ENCODE results near the gene LRRC56. TPM values are rescaled to one million over a fixed set of nuclear protein-coding genes. Genes with fewer than 3 reads are reported as not detected.

Gene LRRC56
- total and polyA plus RNA-seq, 4 donors = 0.08 to 0.46 (median 0.20) TPM

- TF ChIP-seq RXRA (IDR thresholded peaks at IDR 0.05) (no peak), TAF1 (conservative IDR thresholded peaks at IDR 0.05) (no peak), GABPA (IDR thresholded peaks at IDR 0.05 in 1 of 2, conservative IDR thresholded peaks at IDR 0.05 in 1 of 2) (no peak), CTCF (IDR thresholded peaks at IDR 0.05; ENCODE audit: low read depth, low read length, missing input control) (no peak), HNF4A (conservative IDR thresholded peaks at IDR 0.05) (no peak)
Observed at GRCh38 chr11:538431-539051, 1.2 kb downstream of the LRRC56 start (continued).

GRCh38 chr11:539971-540481 lies 2.7 kb downstream of the LRRC56 start:
- H3K4me3 ChIP-seq (ENCODE audit: low read depth in 1 of 3, low read length in 3 of 3) = no peak overlapping the region
- no peaks in the 10 kb centered on the region for H3K9me3 ChIP-seq (ENCODE audit: control insufficient read depth in 4 of 4, low read length in 3 of 4)
- peaks cover 6 to 22% (median 16%) of the 10 kb centered on the region in 4 donors for H3K4me1 ChIP-seq (ENCODE audit: control insufficient read depth in 4 of 4, insufficient read depth in 4 of 4, low read length in 3 of 4)
- no peaks in the 10 kb centered on the region for H3K27me3 ChIP-seq (ENCODE audit: control insufficient read depth in 4 of 4, insufficient read depth in 4 of 4, low read length in 3 of 4)
- no peak for TF ChIP-seq NR2F2 (IDR thresholded peaks at IDR 0.05)
- no peak for TF ChIP-seq GABPA (IDR thresholded peaks at IDR 0.05 in 1 of 2, conservative IDR thresholded peaks at IDR 0.05 in 1 of 2)
- TF ChIP-seq YY1 (IDR thresholded peaks at IDR 0.05) = no peak
- no peak for TF ChIP-seq REST (IDR thresholded peaks at IDR 0.05)
- TF ChIP-seq HNF4A (conservative IDR thresholded peaks at IDR 0.05) = no peak
- no peak for TF ChIP-seq FOXA1 (IDR thresholded peaks at IDR 0.05)
- TF ChIP-seq RAD21 (IDR thresholded peaks at IDR 0.05) = no peak
- no peak for TF ChIP-seq FOXA2 (IDR thresholded peaks at IDR 0.05)
- TF ChIP-seq, protein P1, sequence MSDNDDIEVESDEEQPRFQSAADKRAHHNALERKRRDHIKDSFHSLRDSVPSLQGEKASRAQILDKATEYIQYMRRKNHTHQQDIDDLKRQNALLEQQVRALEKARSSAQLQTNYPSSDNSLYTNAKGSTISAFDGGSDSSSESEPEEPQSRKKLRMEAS (IDR thresholded peaks at IDR 0.05) = no peak
- WGBS = 95% methylated on average over 8 of the region's 8 CpGs
- no peak for DNase-seq (ENCODE audit: low spot score)
- no peak overlapping the region for H3K9ac ChIP-seq (ENCODE audit: low read depth in 1 of 2, low read length in 2 of 2)
- H3K27ac ChIP-seq (ENCODE audit: low read depth in 1 of 2, low read length in 2 of 2) = no peak overlapping the region
- H3K36me3 ChIP-seq (ENCODE audit: control insufficient read depth in 4 of 4, insufficient read depth in 3 of 4, low read depth in 1 of 4, low read length in 3 of 4) = no peaks in the 10 kb centered on the region

- Histone ChIP-seq H3K9ac (ENCODE audit: low read depth in 1 of 2, low read length in 2 of 2) (no peak overlapping the region), H3K27me3 (ENCODE audit: control insufficient read depth in 4 of 4, insufficient read depth in 4 of 4, low read length in 3 of 4) (no peaks in the 10 kb centered on the region), H3K27ac (ENCODE audit: low read depth in 1 of 2, low read length in 2 of 2) (no peak overlapping the region), H3K4me1 (ENCODE audit: control insufficient read depth in 4 of 4, insufficient read depth in 4 of 4, low read length in 3 of 4) (peaks cover 6 to 19% (median 15%) of the 10 kb centered on the region in 4 donors), H3K9me3 (ENCODE audit: control insufficient read depth in 4 of 4, low read length in 3 of 4) (no peaks in the 10 kb centered on the region), H3K4me3 (ENCODE audit: low read depth in 1 of 3, low read length in 3 of 3) (no peak overlapping the region), H3K36me3 (ENCODE audit: control insufficient read depth in 4 of 4, insufficient read depth in 3 of 4, low read depth in 1 of 4, low read length in 3 of 4) (no peaks in the 10 kb centered on the region)
- WGBS = 97% methylated on average over 23 of the region's 23 CpGs
- TF ChIP-seq TAF1 (conservative IDR thresholded peaks at IDR 0.05) = no peak
- no peak for TF ChIP-seq YY1 (IDR thresholded peaks at IDR 0.05)
- TF ChIP-seq, protein P2, sequence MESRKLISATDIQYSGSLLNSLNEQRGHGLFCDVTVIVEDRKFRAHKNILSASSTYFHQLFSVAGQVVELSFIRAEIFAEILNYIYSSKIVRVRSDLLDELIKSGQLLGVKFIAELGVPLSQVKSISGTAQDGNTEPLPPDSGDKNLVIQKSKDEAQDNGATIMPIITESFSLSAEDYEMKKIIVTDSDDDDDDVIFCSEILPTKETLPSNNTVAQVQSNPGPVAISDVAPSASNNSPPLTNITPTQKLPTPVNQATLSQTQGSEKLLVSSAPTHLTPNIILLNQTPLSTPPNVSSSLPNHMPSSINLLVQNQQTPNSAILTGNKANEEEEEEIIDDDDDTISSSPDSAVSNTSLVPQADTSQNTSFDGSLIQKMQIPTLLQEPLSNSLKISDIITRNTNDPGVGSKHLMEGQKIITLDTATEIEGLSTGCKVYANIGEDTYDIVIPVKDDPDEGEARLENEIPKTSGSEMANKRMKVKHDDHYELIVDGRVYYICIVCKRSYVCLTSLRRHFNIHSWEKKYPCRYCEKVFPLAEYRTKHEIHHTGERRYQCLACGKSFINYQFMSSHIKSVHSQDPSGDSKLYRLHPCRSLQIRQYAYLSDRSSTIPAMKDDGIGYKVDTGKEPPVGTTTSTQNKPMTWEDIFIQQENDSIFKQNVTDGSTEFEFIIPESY (IDR thresholded peaks at IDR 0.05) = no peak
- no peak for TF ChIP-seq RAD21 (IDR thresholded peaks at IDR 0.05)
- TF ChIP-seq FOXA1 (IDR thresholded peaks at IDR 0.05) = no peak
- TF ChIP-seq, protein P1 (IDR thresholded peaks at IDR 0.05) = no peak
- TF ChIP-seq NR2F2 (IDR thresholded peaks at IDR 0.05) = no peak
- no peak for TF ChIP-seq SP1 (IDR thresholded peaks at IDR 0.05)
- DNase-seq (ENCODE audit: low spot score) = no peak
Observed at GRCh38 chr11:540583-541432, 3.5 kb downstream of the LRRC56 start.

All from liver (tissue), 9 donors.